OCI-LY7 (cell line): ENCODE measurements around the gene CYP2F1. TPM values are rescaled to one million over a fixed set of nuclear protein-coding genes. Genes with fewer than 3 reads are reported as not detected.

Experiments
- BruUV-seq: library from RNA; stranded (reverse); fragments of 400-500 nt; replicated peaks from 2 replicates; lab custom pipeline; 2021; lab: Mats Ljungman, UMichigan
- CTCF ChIA-PET: fragments of 300-600 bp; sonication (Branson Sonifier 250); formaldehyde crosslinking; loops from one replicate; lab custom pipeline; 2022; ENCODE audit warnings: antibody characterized with exemption; ENCODE audit not compliant: unreplicated experiment; lab: Charles Lee
- POLR2A ChIA-PET: fragments of 300-600 bp; sonication (Branson Sonifier 250); formaldehyde crosslinking; loops from one replicate; lab custom pipeline; 2022; ENCODE audit warnings: antibody characterized with exemption; lab: Charles Lee
- DNase-seq: peaks from one replicate; pipeline ENCODE4 v3.0.0-alpha.2; 2015; ENCODE audit warnings: low spot score
- H2AFZ ChIP-seq: fragments of 200-600 bp; sonication (generic), shearing (Covaris generic); 2 replicates; pipeline ENCODE4 v1.6.1; 2014; ENCODE audit warnings: mild to moderate bottlenecking, antibody characterized with exemption, low read length, moderate library complexity
- H3K27ac ChIP-seq: fragments of 200-600 bp; sonication (generic); 2 replicates; pipeline ENCODE4 v1.5.1; 2014; ENCODE audit warnings: mixed run types, low read depth, mild to moderate bottlenecking, moderate library complexity, low read length, inconsistent platforms; ENCODE audit not compliant: poor library complexity, severe bottlenecking
- H3K36me3 ChIP-seq: fragments of 200-600 bp; sonication (generic); 2 replicates; pipeline ENCODE4 v1.6.1; 2014; ENCODE audit warnings: mild to moderate bottlenecking, antibody characterized with exemption, low read length, moderate library complexity, mixed read lengths; ENCODE audit not compliant: insufficient read depth
- H3K4me1 ChIP-seq: fragments of 200-600 bp; sonication (generic); 2 replicates; pipeline ENCODE4 v1.5.1; 2014; ENCODE audit warnings: mild to moderate bottlenecking, low read length; ENCODE audit not compliant: insufficient read depth, poor library complexity, severe bottlenecking
- H3K4me2 ChIP-seq: fragments of 200-600 bp; sonication (generic); 2 replicates; pipeline ENCODE4 v1.6.1; 2014; ENCODE audit warnings: mild to moderate bottlenecking, low read length
- H3K4me3 ChIP-seq: fragments of 200-600 bp; sonication (generic); 2 replicates; pipeline ENCODE4 v1.5.1; 2014; ENCODE audit warnings: mild to moderate bottlenecking, low read depth, low read length; ENCODE audit not compliant: poor library complexity, severe bottlenecking
- H3K79me2 ChIP-seq: fragments of 200-600 bp; sonication (generic); 2 replicates; pipeline ENCODE4 v1.6.1; 2016; ENCODE audit warnings: low read depth, mild to moderate bottlenecking, low read length, moderate library complexity, mixed read lengths; ENCODE audit not compliant: insufficient read depth
- H3K9me2 ChIP-seq: fragments of 200-600 bp; sonication (generic); 2 replicates; pipeline ENCODE4 v1.6.1; 2016; ENCODE audit warnings: mild to moderate bottlenecking, low read length, mixed read lengths; ENCODE audit not compliant: insufficient read depth
- H3K9me3 ChIP-seq: fragments of 200-600 bp; sonication (generic); 2 replicates; pipeline ENCODE4 v1.6.1; 2014; ENCODE audit warnings: mild to moderate bottlenecking, mixed run types, low read length, mixed read lengths
- H4K20me1 ChIP-seq: fragments of 200-600 bp; sonication (generic); 2 replicates; pipeline ENCODE4 v1.6.1; 2014; ENCODE audit warnings: mild to moderate bottlenecking, antibody characterized with exemption, low read length, moderate library complexity, mixed read lengths; ENCODE audit not compliant: insufficient read depth
- EZH2phosphoT487 ChIP-seq: fragments of 200-600 bp; sonication (generic); IDR thresholded peaks from 2 replicates; pipeline ENCODE4 v1.6.1; 2018; ENCODE audit warnings: low read depth, borderline replicate concordance, mild to moderate bottlenecking, mixed run types, antibody characterized with exemption, low read length, moderate library complexity, mixed read lengths
- intact Hi-C: fragments of 100-400 bp; cut with micrococcal nuclease; formaldehyde crosslinking; loops from one replicate; pipeline ENCODE4 v1.10.0; 2022; ENCODE audit not compliant: unreplicated experiment
- total RNA-seq, 2 experiments: library from RNA; depleted of rRNA in 1 of 2; stranded (reverse); fragments of >200 nt in 1 of 2; shearing (Covaris generic) in 1 of 2; gene quantifications; 2 replicates each; pipeline ENCODE4 v1.2.3, GENCODE V29; 2014 to 2022
- TF ChIP-seq, protein P1 (sequence below): fragments of 200-600 bp; sonication (generic); conservative IDR thresholded peaks from 2 replicates; pipeline ENCODE4 v1.5.1; 2014; ENCODE audit warnings: mild to moderate bottlenecking, antibody characterized with exemption, low read length, moderate library complexity, mixed read lengths

Gene CYP2F1
- total RNA-seq, 2 experiments from 2014 or later, result not detected

DNA sequence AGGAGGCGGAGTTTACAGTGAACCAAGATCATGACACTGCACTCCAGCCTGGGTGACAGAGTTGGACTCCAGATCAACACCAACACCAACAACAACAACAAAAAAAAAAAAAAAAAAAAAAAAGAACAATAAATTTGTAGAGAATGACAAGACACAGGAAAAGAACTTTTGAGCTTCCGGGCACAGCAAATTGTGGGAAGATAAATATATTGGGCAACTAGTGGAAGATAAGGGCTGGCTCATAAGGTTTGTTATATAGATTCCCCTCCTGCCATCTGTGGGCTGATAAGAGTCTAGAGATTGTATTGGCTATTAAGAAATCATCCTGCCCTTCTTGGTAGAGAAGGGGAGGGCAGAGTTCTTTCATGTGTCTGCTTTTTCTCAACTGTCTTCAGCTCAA, 45.6 kb downstream of the CYP2F1 start:
- Histone ChIP-seq H4K20me1 (no peaks in the 10 kb centered on the region), H3K9me2 (no peaks in the 10 kb centered on the region), H3K4me1 (no peaks in the 10 kb centered on the region), H3K4me2 (no peak overlapping the region), H3K4me3 (no peak overlapping the region), H2AFZ (no peak overlapping the region), H3K9me3 (no peaks in the 10 kb centered on the region), H3K79me2 (no peaks in the 10 kb centered on the region), H3K27ac (no peak overlapping the region), H3K36me3 (no peaks in the 10 kb centered on the region)
- CTCF ChIA-PET, result no interaction called here
- BruUV-seq, result no TSS peak
- TF ChIP-seq, protein P1, sequence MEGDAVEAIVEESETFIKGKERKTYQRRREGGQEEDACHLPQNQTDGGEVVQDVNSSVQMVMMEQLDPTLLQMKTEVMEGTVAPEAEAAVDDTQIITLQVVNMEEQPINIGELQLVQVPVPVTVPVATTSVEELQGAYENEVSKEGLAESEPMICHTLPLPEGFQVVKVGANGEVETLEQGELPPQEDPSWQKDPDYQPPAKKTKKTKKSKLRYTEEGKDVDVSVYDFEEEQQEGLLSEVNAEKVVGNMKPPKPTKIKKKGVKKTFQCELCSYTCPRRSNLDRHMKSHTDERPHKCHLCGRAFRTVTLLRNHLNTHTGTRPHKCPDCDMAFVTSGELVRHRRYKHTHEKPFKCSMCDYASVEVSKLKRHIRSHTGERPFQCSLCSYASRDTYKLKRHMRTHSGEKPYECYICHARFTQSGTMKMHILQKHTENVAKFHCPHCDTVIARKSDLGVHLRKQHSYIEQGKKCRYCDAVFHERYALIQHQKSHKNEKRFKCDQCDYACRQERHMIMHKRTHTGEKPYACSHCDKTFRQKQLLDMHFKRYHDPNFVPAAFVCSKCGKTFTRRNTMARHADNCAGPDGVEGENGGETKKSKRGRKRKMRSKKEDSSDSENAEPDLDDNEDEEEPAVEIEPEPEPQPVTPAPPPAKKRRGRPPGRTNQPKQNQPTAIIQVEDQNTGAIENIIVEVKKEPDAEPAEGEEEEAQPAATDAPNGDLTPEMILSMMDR, result no peak
- TF ChIP-seq EZH2phosphoT487, result no peak
- POLR2A ChIA-PET, result interaction anchor here (0.6 kb wide), 1 partner anchor 94 kb away, joined by 3 read pairs; no protein-coding TSS in a partner anchor
- DNase-seq, result no peak
- intact Hi-C loops, result no loop called here

- no peaks in the 10 kb centered on the region for H3K9me2 ChIP-seq
- H3K27ac ChIP-seq, result no peak overlapping the region
- no peak overlapping the region for H3K4me3 ChIP-seq
- no TSS peak for BruUV-seq
- no peaks in the 10 kb centered on the region for H3K79me2 ChIP-seq
- no peak overlapping the region for H3K4me2 ChIP-seq
- no peaks in the 10 kb centered on the region for H4K20me1 ChIP-seq
- ChIA-PET POLR2A (no interaction called here), CTCF (no interaction called here)
- H3K4me1 ChIP-seq, result no peaks in the 10 kb centered on the region
- no peak overlapping the region for H2AFZ ChIP-seq
- H3K36me3 ChIP-seq, result no peaks in the 10 kb centered on the region
- TF ChIP-seq EZH2phosphoT487, result no peak
- TF ChIP-seq, protein P1, result peak; percentile 58
- no peak for DNase-seq
- intact Hi-C loops, result no loop called here
- H3K9me3 ChIP-seq, result no peaks in the 10 kb centered on the region
Observed at GRCh38 chr19:41161903-41162302, 47.7 kb downstream of the CYP2F1 start.

DNA sequence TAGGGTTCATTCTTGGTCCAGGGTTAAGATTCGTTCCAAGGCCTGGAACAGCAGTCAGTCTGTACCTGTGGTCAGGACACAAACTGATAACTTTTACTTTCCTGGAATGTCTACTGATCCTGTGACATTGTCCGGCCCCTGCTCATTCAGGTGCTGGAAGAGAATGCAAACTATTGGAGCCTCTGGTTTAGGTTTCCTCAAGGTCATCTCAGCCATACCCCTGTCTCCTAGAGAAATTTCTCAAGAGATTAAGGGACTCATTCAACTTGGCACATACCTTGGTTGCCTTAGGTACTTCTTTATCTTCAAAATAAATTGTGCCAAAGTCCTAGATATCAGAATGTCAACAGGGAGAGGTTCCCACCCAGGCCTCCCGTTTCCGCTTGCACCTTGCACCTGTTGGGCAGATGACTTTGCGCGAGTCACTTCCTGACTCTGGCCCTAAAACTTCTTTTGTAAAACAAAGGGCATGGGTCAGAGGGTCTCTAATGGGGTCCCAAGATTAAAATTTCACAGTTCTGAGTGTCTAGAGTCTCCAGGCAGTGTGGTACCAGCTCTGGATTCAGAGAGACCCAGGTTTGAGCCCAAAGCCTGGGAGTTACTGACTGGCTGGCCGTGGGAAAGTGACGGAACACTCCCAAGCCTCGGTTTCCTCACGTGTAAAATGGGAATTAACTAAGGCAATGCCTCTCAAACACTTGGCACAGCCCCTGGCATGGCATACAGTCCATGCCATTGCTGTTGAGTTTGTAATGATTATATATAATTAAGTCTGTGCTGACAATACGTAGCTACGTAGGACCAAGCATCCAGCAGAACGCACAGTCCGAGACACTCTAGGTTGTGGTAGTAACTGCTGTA, 52.9 kb downstream of the CYP2F1 start:
- CTCF ChIA-PET, result no interaction called here
- intact Hi-C loops, result no loop called here
- Histone ChIP-seq H3K4me3 (no peak overlapping the region), H3K27ac (no peak overlapping the region), H3K9me3 (no peaks in the 10 kb centered on the region), H3K36me3 (no peaks in the 10 kb centered on the region), H3K9me2 (no peaks in the 10 kb centered on the region), H3K4me2 (no peak overlapping the region), H3K79me2 (no peaks in the 10 kb centered on the region), H2AFZ (no peak overlapping the region), H3K4me1 (no peaks in the 10 kb centered on the region), H4K20me1 (no peaks in the 10 kb centered on the region)
- BruUV-seq, result no TSS peak
- TF ChIP-seq EZH2phosphoT487, result no peak
- TF ChIP-seq, protein P1, result no peak
- no peak for DNase-seq
- POLR2A ChIA-PET, result no interaction called here
